PFSK-1 (cell line): ENCODE data around the gene GABPB2. TPM values are rescaled to one million over a fixed set of nuclear protein-coding genes. Genes with fewer than 3 reads are reported as not detected.
A peak's percentile ranks its signal among the peaks of the same experiment; 100 is the strongest.

Experiments used
- FOXP2 ChIP-seq: optimal IDR thresholded peaks from 2 replicates; pipeline ENCODE3; 2011; ENCODE audit warnings: borderline replicate concordance, control low read depth, inconsistent platforms; ENCODE audit not compliant: insufficient read depth; ENCODE audit errors: extremely low read length, extremely low read depth
- POLR2AphosphoS5 ChIP-seq: IDR thresholded peaks from 2 replicates; pipeline ENCODE4 v1.6.1; 2012; ENCODE audit warnings: low read depth, mild to moderate bottlenecking, control low read depth, low read length, moderate library complexity
- SIN3A ChIP-seq: IDR thresholded peaks from 2 replicates; pipeline ENCODE4 v1.6.1; 2012; ENCODE audit warnings: mild to moderate bottlenecking, low read length, moderate library complexity, borderline replicate concordance; ENCODE audit not compliant: insufficient read depth
- TAF1 ChIP-seq: IDR thresholded peaks from 2 replicates; pipeline ENCODE4 v1.6.1; 2012; ENCODE audit warnings: low read length, control low read depth, borderline replicate concordance; ENCODE audit not compliant: insufficient read depth
- polyA plus RNA-seq: library from polyadenylated mRNA; unstranded; fragments of >200 nt; gene quantifications from one replicate; pipeline ENCODE4 v1.2.1, GENCODE V29; 2012; ENCODE audit warnings: low read depth, missing spikeins; ENCODE audit not compliant: insufficient read length
- TF ChIP-seq, protein P1 (sequence below), 2 experiments: IDR thresholded peaks; 2 replicates each; pipeline versions ENCODE4 v1.6.1 to v1.8.0; 2011 to 2012; ENCODE audit warnings: low read depth in 2 of 2, low read length in 2 of 2, control low read depth in 1 of 2, inconsistent platforms in 1 of 2, mild to moderate bottlenecking in 1 of 2, moderate library complexity in 1 of 2; ENCODE audit not compliant: insufficient read depth in 1 of 2

Gene GABPB2
- polyA plus RNA-seq, result 3.3 TPM

- TF ChIP-seq SIN3A (peak; percentile 36; the same call in 1 of the 2 replicates), POLR2AphosphoS5 (peak; percentile 35; the same call in 1 of the 2 replicates), FOXP2 (peak; percentile 66), TAF1 (peak; percentile 83; the same call in 1 of the 2 replicates)
- TF ChIP-seq, protein P1, sequence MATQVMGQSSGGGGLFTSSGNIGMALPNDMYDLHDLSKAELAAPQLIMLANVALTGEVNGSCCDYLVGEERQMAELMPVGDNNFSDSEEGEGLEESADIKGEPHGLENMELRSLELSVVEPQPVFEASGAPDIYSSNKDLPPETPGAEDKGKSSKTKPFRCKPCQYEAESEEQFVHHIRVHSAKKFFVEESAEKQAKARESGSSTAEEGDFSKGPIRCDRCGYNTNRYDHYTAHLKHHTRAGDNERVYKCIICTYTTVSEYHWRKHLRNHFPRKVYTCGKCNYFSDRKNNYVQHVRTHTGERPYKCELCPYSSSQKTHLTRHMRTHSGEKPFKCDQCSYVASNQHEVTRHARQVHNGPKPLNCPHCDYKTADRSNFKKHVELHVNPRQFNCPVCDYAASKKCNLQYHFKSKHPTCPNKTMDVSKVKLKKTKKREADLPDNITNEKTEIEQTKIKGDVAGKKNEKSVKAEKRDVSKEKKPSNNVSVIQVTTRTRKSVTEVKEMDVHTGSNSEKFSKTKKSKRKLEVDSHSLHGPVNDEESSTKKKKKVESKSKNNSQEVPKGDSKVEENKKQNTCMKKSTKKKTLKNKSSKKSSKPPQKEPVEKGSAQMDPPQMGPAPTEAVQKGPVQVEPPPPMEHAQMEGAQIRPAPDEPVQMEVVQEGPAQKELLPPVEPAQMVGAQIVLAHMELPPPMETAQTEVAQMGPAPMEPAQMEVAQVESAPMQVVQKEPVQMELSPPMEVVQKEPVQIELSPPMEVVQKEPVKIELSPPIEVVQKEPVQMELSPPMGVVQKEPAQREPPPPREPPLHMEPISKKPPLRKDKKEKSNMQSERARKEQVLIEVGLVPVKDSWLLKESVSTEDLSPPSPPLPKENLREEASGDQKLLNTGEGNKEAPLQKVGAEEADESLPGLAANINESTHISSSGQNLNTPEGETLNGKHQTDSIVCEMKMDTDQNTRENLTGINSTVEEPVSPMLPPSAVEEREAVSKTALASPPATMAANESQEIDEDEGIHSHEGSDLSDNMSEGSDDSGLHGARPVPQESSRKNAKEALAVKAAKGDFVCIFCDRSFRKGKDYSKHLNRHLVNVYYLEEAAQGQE (IDR thresholded peaks at IDR 0.05; ENCODE audit: insufficient read depth in 1 of 2, low read depth in 2 of 2, low read length in 2 of 2), result 0 out of 4 replicates have a peak, but pooled peaks of 1 of the 2 experiments have one; percentile 13
Measured at GRCh38 chr1:151070474-151071276, at the start of gene GABPB2. Gene GABPB2 (plus strand): TSS chr1:151070761. CDS start chr1:151088190, 17,429 bp downstream.

GRCh38 chr1:151024540-151025146 is 45.9 kb upstream of the GABPB2 start:
- no peak for TF ChIP-seq POLR2AphosphoS5
- no peak for TF ChIP-seq TAF1
- no peak for TF ChIP-seq SIN3A
- TF ChIP-seq, protein P1 (IDR thresholded peaks at IDR 0.05; ENCODE audit: insufficient read depth in 1 of 2, low read depth in 2 of 2, low read length in 2 of 2), result no peak
- no peak for TF ChIP-seq FOXP2

DNA sequence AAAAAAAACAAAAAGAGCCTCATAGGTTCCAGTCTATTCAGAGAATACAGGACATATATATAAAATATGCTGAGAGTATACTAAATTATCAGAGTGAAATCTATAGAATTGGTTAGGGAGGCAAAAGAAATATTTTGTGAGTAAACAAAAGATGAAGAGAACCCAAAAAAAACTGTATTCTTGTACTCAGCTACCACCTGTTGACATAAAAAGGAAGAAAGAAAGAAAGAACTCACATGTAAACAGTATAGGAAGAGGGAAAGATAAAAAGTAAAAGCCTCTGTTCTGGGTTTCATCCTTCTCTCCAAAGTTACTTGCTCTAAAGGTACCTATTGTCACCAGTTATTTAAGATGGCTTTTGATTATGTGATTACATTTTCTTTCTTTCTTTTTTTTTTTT is 44.1 kb upstream of the GABPB2 start:
- no peak for TF ChIP-seq POLR2AphosphoS5
- TF ChIP-seq SIN3A, result no peak
- no peak for TF ChIP-seq TAF1
- no peak for TF ChIP-seq FOXP2
- TF ChIP-seq, protein P1 (IDR thresholded peaks at IDR 0.05; ENCODE audit: insufficient read depth in 1 of 2, low read depth in 2 of 2, low read length in 2 of 2), result no peak

DNA sequence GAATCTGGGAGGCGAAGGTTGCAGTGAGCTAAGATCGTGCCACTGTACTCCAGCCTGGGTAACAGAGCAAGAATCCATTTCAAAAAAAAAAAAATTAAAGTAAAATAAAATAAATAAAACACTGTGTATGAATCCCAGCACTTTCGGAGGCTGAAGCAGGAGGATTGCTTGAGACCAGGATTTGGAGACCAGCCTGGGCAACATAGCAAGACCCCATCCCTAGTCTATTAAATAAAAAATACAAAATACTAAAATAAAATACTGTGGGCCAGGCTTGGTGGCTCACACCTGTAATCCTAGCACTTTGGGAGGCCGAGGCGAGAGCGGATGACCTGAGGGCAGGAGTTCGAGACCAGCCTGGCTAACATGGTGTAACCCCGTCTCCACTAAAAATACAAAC is 38.4 kb upstream of the GABPB2 start:
- TF ChIP-seq SIN3A, result no peak
- TF ChIP-seq TAF1, result no peak
- TF ChIP-seq, protein P1 (IDR thresholded peaks at IDR 0.05; ENCODE audit: insufficient read depth in 1 of 2, low read depth in 2 of 2, low read length in 2 of 2), result no peak
- TF ChIP-seq FOXP2, result no peak
- TF ChIP-seq POLR2AphosphoS5, result no peak
